ENCODE data around the gene THAP10.

The THAP10 gene

GRCh38 chr15:70880781-70881180 is 11.5 kb downstream of the THAP10 start:
- no peaks in the 10 kb centered on the region for H3K4me1 ChIP-seq
- no peaks in the 10 kb centered on the region for H3K36me3 ChIP-seq (ENCODE audit: control insufficient read depth, insufficient read depth, low read length)
- no peak for TF ChIP-seq CTCF (IDR thresholded peaks at IDR 0.05)
- no peak overlapping the region for H3K4me2 ChIP-seq (ENCODE audit: low read length)
- H3K27ac ChIP-seq: no peak overlapping the region
- H3K4me3 ChIP-seq (ENCODE audit: low read depth, low read length): no peak overlapping the region
- H3K79me2 ChIP-seq: peaks cover 2% of the 10 kb centered on the region
- no peak overlapping the region for H3K9ac ChIP-seq
- H2AFZ ChIP-seq: no peak overlapping the region
- H3K27me3 ChIP-seq (ENCODE audit: control insufficient read depth, insufficient read depth, low read length): no peaks in the 10 kb centered on the region
- no peaks in the 10 kb centered on the region for H3K9me3 ChIP-seq (ENCODE audit: control insufficient read depth, low read length)

DNA sequence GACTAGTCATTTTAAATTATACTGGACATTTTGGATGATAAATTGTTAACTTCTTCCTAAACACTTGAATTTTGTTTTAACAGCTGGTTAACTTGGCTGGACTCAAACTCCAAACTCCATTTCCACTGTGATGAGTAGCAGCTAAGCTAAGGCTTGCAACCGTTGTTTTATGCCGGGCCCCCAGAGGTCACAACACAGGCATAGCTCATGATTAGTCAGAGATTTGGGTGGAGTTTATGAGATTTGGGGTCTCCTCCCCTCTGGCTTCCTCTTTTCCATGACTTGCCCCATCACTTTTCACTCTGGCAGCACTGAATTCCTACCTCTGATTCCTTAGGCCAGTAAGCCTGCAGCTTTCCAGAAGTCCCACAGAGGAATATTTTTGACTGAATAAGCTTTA is 12.8 kb downstream of the THAP10 start:
- Histone ChIP-seq H3K4me3 (ENCODE audit: low read depth, low read length) (no peak overlapping the region), H3K36me3 (ENCODE audit: control insufficient read depth, insufficient read depth, low read length) (no peaks in the 10 kb centered on the region), H3K27me3 (ENCODE audit: control insufficient read depth, insufficient read depth, low read length) (no peaks in the 10 kb centered on the region), H3K9me3 (ENCODE audit: control insufficient read depth, low read length) (no peaks in the 10 kb centered on the region), H3K4me1 (no peaks in the 10 kb centered on the region), H3K4me2 (ENCODE audit: low read length) (no peak overlapping the region), H2AFZ (no peak overlapping the region), H3K27ac (no peak overlapping the region), H3K79me2 (peaks cover 2% of the 10 kb centered on the region), H3K9ac (no peak overlapping the region)
- no peak for TF ChIP-seq CTCF (IDR thresholded peaks at IDR 0.05)

- Histone ChIP-seq H3K27ac (no peak overlapping the region), H3K4me1 (no peaks in the 10 kb centered on the region), H3K4me2 (ENCODE audit: low read length) (no peak overlapping the region), H3K9me3 (ENCODE audit: control insufficient read depth, low read length) (no peaks in the 10 kb centered on the region), H2AFZ (no peak overlapping the region), H3K79me2 (no peaks in the 10 kb centered on the region), H3K27me3 (ENCODE audit: control insufficient read depth, insufficient read depth, low read length) (no peaks in the 10 kb centered on the region), H3K9ac (no peak overlapping the region), H3K4me3 (ENCODE audit: low read depth, low read length) (no peak overlapping the region), H3K36me3 (ENCODE audit: control insufficient read depth, insufficient read depth, low read length) (no peaks in the 10 kb centered on the region)
- no peak for TF ChIP-seq CTCF (IDR thresholded peaks at IDR 0.05)
Observed at GRCh38 chr15:70876683-70877082, 15.6 kb downstream of the THAP10 start.

DNA sequence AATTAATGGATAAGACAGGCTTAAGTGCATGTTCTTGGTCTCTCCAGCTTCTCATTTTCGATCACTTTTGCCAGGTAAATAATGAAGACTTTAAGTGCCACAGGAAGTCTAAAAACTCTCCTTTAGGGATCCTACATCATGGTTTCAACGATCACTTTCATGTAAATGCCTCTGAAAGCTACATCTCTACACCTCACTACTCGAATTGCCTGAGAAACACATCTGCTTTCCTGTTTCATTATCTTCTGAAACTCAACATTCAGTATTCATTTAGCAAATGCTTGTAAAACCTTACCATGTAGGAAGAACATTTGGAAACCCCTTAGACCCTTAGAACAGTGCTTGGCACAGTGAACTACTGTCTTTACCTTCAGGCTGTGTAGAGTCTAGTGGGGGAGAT is 16.2 kb downstream of the THAP10 start:
- no peak overlapping the region for H2AFZ ChIP-seq

More for the DNA sequence above, 16.2 kb downstream of the THAP10 start:
- Histone ChIP-seq H3K9me3 (ENCODE audit: control insufficient read depth, low read length) (no peaks in the 10 kb centered on the region), H3K4me3 (ENCODE audit: low read depth, low read length) (no peak overlapping the region), H3K27ac (no peak overlapping the region), H3K9ac (no peak overlapping the region), H3K36me3 (ENCODE audit: control insufficient read depth, insufficient read depth, low read length) (no peaks in the 10 kb centered on the region), H3K4me2 (ENCODE audit: low read length) (no peak overlapping the region), H3K79me2 (no peaks in the 10 kb centered on the region), H3K27me3 (ENCODE audit: control insufficient read depth, insufficient read depth, low read length) (no peaks in the 10 kb centered on the region), H3K4me1 (no peaks in the 10 kb centered on the region)
- TF ChIP-seq CTCF (IDR thresholded peaks at IDR 0.05): no peak

Data from parathyroid adenoma (tissue), 2 donors.